Spleen (tissue), 7 donors: Measurements from ENCODE around the gene GNB1L.

Source experiments
- POLR2AphosphoS5 ChIP-seq, 3 donors: sonication (generic); formaldehyde crosslinking; IDR thresholded peaks; one replicate each; pipeline ENCODE4 v1.5.1; 2017; ENCODE audit warnings: antibody characterized with exemption in 3 of 3
- TF ChIP-seq, protein P1 (sequence below), 11 experiments: fragments of 200-600 bp in 7 of 11; fragments of 450-650 bp in 4 of 11; sonication (generic) in 4 of 11; IDR thresholded peaks in 8 of 11; conservative IDR thresholded peaks in 3 of 11; 1 replicate in 7 of 11; 2 replicates in 4 of 11; pipeline versions ENCODE4 v1.4.0 to v1.8.0; 2016 to 2021; ENCODE audit warnings: antibody characterized with exemption in 11 of 11, inconsistent platforms in 4 of 11, mild to moderate bottlenecking in 1 of 11
- donor health status: DM: no; HTN: no; CAD: no; lungs with moderate emphysema.
- donor health status: DM: no; HTN: no; CAD: no.
- donor health status: DM: no; HTN: no; CAD: no.

DNA sequence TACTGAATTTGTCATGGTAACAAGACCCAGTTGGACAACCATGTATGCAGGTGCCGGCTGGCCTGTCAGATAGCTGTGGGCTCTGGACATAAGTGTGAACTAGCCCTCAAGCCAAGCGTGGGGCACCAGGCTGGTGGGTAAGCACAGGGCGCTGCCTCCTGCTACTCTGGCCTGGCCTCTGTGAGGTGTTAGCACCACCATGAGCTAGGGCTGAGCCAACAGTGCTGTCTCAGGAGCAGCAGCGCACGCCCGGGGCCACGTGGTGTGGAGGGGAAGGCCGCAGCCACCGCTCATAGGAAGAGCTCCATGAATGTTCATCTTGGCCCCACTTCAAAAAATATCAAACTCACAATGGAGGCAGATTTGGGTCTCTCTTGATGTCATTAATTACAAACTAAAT, 35.3 kb upstream of the GNB1L start:
- TF ChIP-seq POLR2AphosphoS5 (IDR thresholded peaks at IDR 0.05) = no peak
- TF ChIP-seq, protein P1, sequence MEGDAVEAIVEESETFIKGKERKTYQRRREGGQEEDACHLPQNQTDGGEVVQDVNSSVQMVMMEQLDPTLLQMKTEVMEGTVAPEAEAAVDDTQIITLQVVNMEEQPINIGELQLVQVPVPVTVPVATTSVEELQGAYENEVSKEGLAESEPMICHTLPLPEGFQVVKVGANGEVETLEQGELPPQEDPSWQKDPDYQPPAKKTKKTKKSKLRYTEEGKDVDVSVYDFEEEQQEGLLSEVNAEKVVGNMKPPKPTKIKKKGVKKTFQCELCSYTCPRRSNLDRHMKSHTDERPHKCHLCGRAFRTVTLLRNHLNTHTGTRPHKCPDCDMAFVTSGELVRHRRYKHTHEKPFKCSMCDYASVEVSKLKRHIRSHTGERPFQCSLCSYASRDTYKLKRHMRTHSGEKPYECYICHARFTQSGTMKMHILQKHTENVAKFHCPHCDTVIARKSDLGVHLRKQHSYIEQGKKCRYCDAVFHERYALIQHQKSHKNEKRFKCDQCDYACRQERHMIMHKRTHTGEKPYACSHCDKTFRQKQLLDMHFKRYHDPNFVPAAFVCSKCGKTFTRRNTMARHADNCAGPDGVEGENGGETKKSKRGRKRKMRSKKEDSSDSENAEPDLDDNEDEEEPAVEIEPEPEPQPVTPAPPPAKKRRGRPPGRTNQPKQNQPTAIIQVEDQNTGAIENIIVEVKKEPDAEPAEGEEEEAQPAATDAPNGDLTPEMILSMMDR (IDR thresholded peaks at IDR 0.05 in 8 of 11, conservative IDR thresholded peaks at IDR 0.05 in 3 of 11) = no peak
